PC-9 (cell line): Measurements from ENCODE around the gene NAE1. TPM values are rescaled to one million over a fixed set of nuclear protein-coding genes. Genes with fewer than 3 reads are reported as not detected.
"Not testable (repeated sequence)": the region's sequence is repeated elsewhere in the genome, so short reads cannot be mapped to it uniquely, and the experiment has no call there.

ENCODE experiments used
- BruUV-seq: library from RNA; stranded (reverse); fragments of 400-500 nt; replicated peaks from 2 replicates; lab custom pipeline; 2021; lab: Mats Ljungman, UMichigan
- CTCF ChIA-PET: fragments of 300-600 bp; sonication (Branson Sonifier 250); formaldehyde crosslinking; loops from one replicate; lab custom pipeline; 2022; ENCODE audit warnings: antibody characterized with exemption; lab: Charles Lee
- POLR2A ChIA-PET: fragments of 300-600 bp; sonication (Branson Sonifier 250); formaldehyde crosslinking; loops from one replicate; lab custom pipeline; 2022; ENCODE audit warnings: antibody characterized with exemption; ENCODE audit not compliant: unreplicated experiment; lab: Charles Lee
- DNase-seq, 2 experiments: peaks; one replicate each; pipeline versions ENCODE4 v3.0.0 to v3.0.0-alpha.2; 2015 to 2022; ENCODE audit warnings: mixed read lengths in 1 of 2
- H2AFZ ChIP-seq: fragments of 200-600 bp; sonication (generic); 2 replicates; pipeline ENCODE4 v1.8.1; 2017; ENCODE audit warnings: antibody characterized with exemption
- H3F3A ChIP-seq: fragments of 200-600 bp; sonication (generic); 2 replicates; pipeline ENCODE4 v1.8.1; 2017; ENCODE audit warnings: antibody characterized with exemption, mild to moderate bottlenecking, low read depth; ENCODE audit not compliant: insufficient read depth
- H3K27ac ChIP-seq: fragments of 200-600 bp; sonication (generic); 2 replicates; pipeline ENCODE4 v1.6.1; 2016; ENCODE audit warnings: mixed run types
- H3K27me3 ChIP-seq: fragments of 200-600 bp; sonication (generic); 2 replicates; pipeline ENCODE4 v1.6.1; 2016; ENCODE audit warnings: low read depth, mixed run types; ENCODE audit not compliant: insufficient read depth
- H3K36me3 ChIP-seq: fragments of 200-600 bp; sonication (generic); 2 replicates; pipeline ENCODE4 v1.6.1; 2016; ENCODE audit warnings: low read depth, mixed run types
- H3K4me1 ChIP-seq: fragments of 200-600 bp; sonication (generic); replicated peaks from 2 replicates; pipeline ENCODE4 v1.6.1; 2016; ENCODE audit warnings: mixed run types; ENCODE audit not compliant: insufficient read depth
- H3K4me2 ChIP-seq: fragments of 200-600 bp; sonication (generic); 2 replicates; pipeline ENCODE4 v1.6.1; 2017; ENCODE audit warnings: mixed run types
- H3K4me3 ChIP-seq: fragments of 200-600 bp; sonication (generic); 2 replicates; pipeline ENCODE4 v1.6.1; 2016; ENCODE audit warnings: mixed run types
- H3K79me2 ChIP-seq: fragments of 200-600 bp; sonication (generic); 2 replicates; pipeline ENCODE4 v1.6.1; 2017; ENCODE audit warnings: low read depth, mixed run types
- H3K9me2 ChIP-seq: fragments of 200-600 bp; sonication (generic); 2 replicates; pipeline ENCODE4 v1.8.1; 2017; ENCODE audit warnings: mild to moderate bottlenecking; ENCODE audit not compliant: insufficient read depth
- H3K9me3 ChIP-seq: fragments of 200-600 bp; sonication (generic); 2 replicates; pipeline ENCODE4 v1.8.1; 2016; ENCODE audit warnings: low read depth; ENCODE audit not compliant: insufficient read depth
- H4K20me1 ChIP-seq: fragments of 200-600 bp; sonication (generic); 2 replicates; pipeline ENCODE4 v1.8.1; 2017; ENCODE audit not compliant: insufficient read depth
- EZH2 ChIP-seq: fragments of 200-600 bp; sonication (generic); IDR thresholded peaks from 2 replicates; pipeline ENCODE4 v1.8.0; 2017; ENCODE audit warnings: antibody characterized with exemption, low read depth
- intact Hi-C: fragments of 100-400 bp; cut with micrococcal nuclease; formaldehyde crosslinking; loops from one replicate; pipeline ENCODE4 v1.10.0; 2022; ENCODE audit not compliant: unreplicated experiment
- total RNA-seq: library from RNA; stranded (reverse); gene quantifications from 2 replicates; pipeline ENCODE4 v1.2.3, GENCODE V29; 2021
- TF ChIP-seq, protein P1 (sequence below): fragments of 200-600 bp; sonication (generic); conservative IDR thresholded peaks from 2 replicates; pipeline ENCODE4 v1.6.1; 2017; ENCODE audit warnings: mixed run types, antibody characterized with exemption, mild to moderate bottlenecking, moderate library complexity

Gene NAE1
- total RNA-seq, 1 experiment from 2014 or later = 72.7 TPM

DNA sequence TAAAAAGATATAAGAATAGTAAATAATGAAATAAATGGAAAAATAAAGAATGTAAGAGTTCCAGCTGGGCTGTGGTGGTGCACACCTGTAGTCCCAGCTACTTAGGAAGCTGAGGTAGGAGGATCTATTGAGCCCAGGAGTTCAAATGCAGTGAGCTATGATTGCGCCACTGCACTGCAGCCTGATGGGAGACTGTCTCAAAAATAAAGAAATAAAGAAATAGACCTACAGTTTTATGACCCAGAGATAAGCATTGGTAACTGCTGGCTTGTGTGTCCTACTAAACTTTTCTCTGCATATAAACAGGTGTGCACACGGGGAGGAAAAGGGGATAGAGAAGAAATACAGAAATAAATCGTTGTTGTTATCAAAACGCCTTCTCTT lies 41.8 kb upstream of the NAE1 start:
- Histone ChIP-seq H3K4me1 (peaks cover 7% of the 10 kb centered on the region), H3F3A (peaks cover 20% of the 10 kb centered on the region; the same call in 1 of the 2 replicates), H2AFZ (peak overlapping the region; percentile 92), H3K79me2 (no peaks in the 10 kb centered on the region), H3K27me3 (no peaks in the 10 kb centered on the region), H3K9me3 (no peaks in the 10 kb centered on the region), H3K4me3 (peak overlapping the region; percentile 64), H3K9me2 (no peaks in the 10 kb centered on the region), H4K20me1 (no peaks in the 10 kb centered on the region), H3K27ac (peak overlapping the region; percentile 42), H3K36me3 (no peaks in the 10 kb centered on the region), H3K4me2 (peak overlapping the region; percentile 95)
- DNase-seq = no peak
- BruUV-seq = no TSS peak
- ChIA-PET CTCF (interaction anchor here (0.6 to 2.1 kb wide), 8 partner anchors 9 to 351 kb away, joined by 3 to 14 read pairs (median 4); partner anchors contain the start of gene NAE1), POLR2A (interaction anchor here (0.7 kb wide), 1 partner anchor 210 kb away, joined by 3 read pairs; no protein-coding TSS in a partner anchor)
- TF ChIP-seq EZH2 = no peak
- TF ChIP-seq, protein P1, sequence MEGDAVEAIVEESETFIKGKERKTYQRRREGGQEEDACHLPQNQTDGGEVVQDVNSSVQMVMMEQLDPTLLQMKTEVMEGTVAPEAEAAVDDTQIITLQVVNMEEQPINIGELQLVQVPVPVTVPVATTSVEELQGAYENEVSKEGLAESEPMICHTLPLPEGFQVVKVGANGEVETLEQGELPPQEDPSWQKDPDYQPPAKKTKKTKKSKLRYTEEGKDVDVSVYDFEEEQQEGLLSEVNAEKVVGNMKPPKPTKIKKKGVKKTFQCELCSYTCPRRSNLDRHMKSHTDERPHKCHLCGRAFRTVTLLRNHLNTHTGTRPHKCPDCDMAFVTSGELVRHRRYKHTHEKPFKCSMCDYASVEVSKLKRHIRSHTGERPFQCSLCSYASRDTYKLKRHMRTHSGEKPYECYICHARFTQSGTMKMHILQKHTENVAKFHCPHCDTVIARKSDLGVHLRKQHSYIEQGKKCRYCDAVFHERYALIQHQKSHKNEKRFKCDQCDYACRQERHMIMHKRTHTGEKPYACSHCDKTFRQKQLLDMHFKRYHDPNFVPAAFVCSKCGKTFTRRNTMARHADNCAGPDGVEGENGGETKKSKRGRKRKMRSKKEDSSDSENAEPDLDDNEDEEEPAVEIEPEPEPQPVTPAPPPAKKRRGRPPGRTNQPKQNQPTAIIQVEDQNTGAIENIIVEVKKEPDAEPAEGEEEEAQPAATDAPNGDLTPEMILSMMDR = no peak
- intact Hi-C loops = loop anchor here (2.0 to 5.0 kb wide), 2 partner anchors 42 to 130 kb away; partner anchors contain the start of gene NAE1

DNA sequence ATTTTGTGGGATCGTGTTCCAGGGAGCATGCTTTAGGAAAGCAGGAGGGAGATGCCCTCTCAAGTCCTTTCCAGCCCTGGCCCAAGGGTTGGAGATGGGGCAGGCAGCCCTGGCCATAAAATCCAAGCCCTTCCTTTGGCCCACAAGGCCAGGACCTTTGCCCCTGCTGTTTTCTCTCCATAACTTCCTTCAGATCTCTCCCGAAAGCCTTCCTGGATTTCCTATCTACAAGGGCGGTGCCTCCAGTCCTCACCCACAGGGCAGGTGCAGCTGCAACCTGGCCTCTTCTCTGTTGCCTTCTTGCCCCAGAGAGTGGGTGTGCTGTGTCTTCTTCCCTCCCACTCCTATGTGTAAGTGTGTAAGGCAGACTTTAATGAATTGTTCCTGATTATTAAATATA lies 41.1 kb upstream of the NAE1 start:
- POLR2A ChIA-PET = no interaction called here
- no peak for TF ChIP-seq EZH2
- TF ChIP-seq, protein P1 = no peak
- Histone ChIP-seq H4K20me1 (no peaks in the 10 kb centered on the region), H3K27me3 (no peaks in the 10 kb centered on the region), H3K9me2 (no peaks in the 10 kb centered on the region), H3K9me3 (no peaks in the 10 kb centered on the region), H3K4me3 (no peak overlapping the region), H3K4me2 (no peak overlapping the region), H3K36me3 (no peaks in the 10 kb centered on the region), H3K4me1 (peaks cover 7% of the 10 kb centered on the region), H2AFZ (no peak overlapping the region), H3F3A (peaks cover 20% of the 10 kb centered on the region; the same call in 1 of the 2 replicates), H3K27ac (no peak overlapping the region), H3K79me2 (no peaks in the 10 kb centered on the region)
- CTCF ChIA-PET = interaction anchor here (1.2 kb wide), 1 partner anchor 48 kb away, joined by 4 read pairs; no protein-coding TSS in a partner anchor
- intact Hi-C loops = loop anchor here (2.0 to 5.0 kb wide), 2 partner anchors 41 to 130 kb away; partner anchors contain the start of gene NAE1
- no peak for DNase-seq
- BruUV-seq = no TSS peak

DNA sequence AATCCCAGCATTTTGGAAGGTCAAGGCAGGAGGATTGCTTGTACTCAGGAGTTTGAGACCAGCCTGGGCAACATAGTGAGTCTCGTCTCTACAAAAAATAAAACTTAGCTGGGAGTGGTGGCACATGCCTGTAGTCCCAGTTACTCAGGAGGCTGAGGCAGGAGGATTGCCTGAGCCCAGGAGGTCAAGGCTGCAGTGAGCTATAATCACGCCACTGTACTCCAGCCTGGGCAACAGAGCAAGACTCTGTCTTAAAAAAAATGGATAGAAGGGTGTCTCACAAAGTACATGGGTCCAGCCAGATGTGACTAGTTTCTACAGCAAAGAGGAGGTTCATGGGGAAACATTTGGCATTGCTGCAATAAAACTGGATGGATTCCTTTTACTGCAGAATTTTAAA lies 40.6 kb upstream of the NAE1 start:
- H4K20me1 ChIP-seq, H3K9me3 ChIP-seq, H3K27ac ChIP-seq, H3K27me3 ChIP-seq, POLR2A ChIA-PET, H3K9me2 ChIP-seq, H3K4me2 ChIP-seq, H3K79me2 ChIP-seq, H3K36me3 ChIP-seq, H2AFZ ChIP-seq, BruUV-seq, H3K4me3 ChIP-seq, H3K4me1 ChIP-seq, DNase-seq: not testable (repeated sequence)
- CTCF ChIA-PET = interaction anchor here (1.2 kb wide), 1 partner anchor 47 kb away, joined by 4 read pairs; no protein-coding TSS in a partner anchor
- intact Hi-C loops = loop anchor here (5.0 kb wide), 1 partner anchor 129 kb away; no protein-coding TSS in a partner anchor
- peaks cover 20% of the 10 kb centered on the region; the same call in 1 of the 2 replicates for H3F3A ChIP-seq
